ENCODE measurements around the gene CHST9.

The CHST9 gene

GRCh38 chr18:26926066-26926675 lies 258.9 kb downstream of the CHST9 start:
- no peak for DNase-seq

- no peak for DNase-seq
Measured at GRCh38 chr18:26925313-26925712, 259.8 kb downstream of the CHST9 start.

DNA sequence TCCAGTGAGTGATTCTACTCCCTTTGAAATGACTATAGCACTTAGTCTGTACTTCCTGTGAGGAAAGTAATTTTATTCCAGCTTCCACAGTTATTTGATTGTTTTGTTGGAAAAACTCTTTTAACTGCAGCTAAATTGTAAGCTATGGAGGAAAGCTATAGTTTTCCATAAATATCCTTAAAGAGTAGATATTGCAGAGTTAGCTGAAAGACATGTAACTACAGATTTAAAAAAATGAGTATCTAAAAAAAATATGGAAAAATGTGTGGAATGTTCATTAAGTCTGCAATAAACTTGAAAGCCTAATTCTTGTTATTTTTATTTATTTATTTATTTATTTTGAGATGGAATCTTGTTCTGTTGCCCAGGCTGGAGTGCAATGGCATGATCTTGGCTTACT lies 262.8 kb downstream of the CHST9 start:
- DNase-seq, result no peak

DNA sequence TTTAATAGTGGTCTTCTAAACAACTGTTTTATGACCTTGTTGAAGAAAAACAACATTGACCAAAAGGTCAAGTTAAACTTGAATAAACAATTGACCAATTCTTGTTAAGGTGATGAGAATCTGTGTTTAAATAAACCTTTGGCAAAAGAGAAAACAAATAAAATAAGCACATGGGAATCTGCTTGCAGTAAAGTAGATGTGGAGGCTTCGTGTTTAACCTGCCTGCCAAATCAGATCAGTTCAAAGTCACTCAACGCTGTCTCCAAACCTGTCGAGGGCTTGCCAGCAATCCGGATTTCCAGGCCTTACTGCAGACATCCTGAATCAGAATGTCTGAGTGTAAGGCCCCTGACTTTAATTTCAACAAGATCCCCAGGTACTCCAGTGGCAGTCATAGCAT lies 264.5 kb downstream of the CHST9 start:
- no peak for DNase-seq

DNA sequence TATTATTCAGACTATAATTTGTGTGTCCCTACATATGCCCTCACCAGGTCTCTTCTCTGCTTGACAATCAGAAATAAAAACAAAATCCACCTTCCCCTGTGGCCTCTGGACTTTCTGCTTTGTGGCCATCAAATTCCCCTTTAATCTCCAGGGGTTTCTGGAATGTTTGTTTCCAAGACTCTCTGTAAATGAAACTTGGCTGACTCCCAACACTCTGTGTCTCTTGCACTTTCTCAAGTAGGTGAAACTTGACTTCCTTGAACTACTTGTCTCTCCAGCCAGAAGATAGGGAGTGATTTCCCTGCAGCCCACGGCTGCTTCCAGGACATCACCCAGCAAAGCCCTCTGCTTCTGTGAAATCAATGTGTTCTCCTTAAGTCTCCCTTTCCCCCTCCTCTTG lies 265.5 kb downstream of the CHST9 start:
- DNase-seq, result no peak

- DNase-seq, result no peak
Measured at GRCh38 chr18:26919201-26919600, 265.9 kb downstream of the CHST9 start.

DNA sequence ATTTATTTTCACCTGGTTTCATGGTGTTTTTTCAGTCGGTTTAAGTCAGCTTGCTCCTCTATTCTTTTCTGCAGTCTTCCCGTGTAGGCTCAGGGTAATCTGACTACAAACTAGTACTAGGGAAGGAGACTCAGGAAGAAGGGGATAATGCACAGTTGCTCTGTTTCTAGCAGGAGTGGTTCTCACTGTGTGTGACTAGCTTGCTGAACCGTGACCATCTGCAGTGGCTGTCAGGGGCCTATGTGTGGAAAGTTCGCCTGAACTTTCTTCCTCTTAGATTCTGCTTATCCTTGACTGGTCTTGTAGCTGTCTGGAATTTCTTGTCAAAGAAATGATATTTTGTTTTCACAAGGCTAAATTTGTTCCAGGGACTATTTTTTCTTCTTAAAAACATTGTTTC lies 273.3 kb downstream of the CHST9 start:
- DNase-seq, result no peak

GRCh38 chr18:26909599-26910290 lies 275.4 kb downstream of the CHST9 start:
- no peak for DNase-seq

DNA sequence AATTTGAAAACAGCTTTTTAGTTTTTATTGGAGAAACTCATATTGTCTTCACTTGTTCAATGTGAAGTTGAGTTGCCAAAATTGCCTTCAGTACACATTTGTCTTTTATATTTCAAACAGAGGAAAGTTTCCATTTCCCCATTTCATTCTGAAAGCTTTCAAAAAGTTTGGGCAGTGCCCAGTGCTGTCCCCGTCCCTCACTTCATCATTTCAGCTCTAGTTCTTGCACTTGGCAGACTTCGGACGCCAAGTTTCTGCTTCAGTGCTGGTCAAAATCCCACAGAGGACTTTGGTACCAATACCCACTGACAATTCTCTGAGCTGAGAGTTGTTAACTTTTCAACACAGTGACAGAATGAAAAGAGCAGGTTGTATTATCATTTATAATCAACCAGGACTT lies 276.2 kb downstream of the CHST9 start:
- no peak for DNase-seq

- DNase-seq, result no peak
Measured at GRCh38 chr18:26902291-26902690, 282.8 kb downstream of the CHST9 start.

DNA sequence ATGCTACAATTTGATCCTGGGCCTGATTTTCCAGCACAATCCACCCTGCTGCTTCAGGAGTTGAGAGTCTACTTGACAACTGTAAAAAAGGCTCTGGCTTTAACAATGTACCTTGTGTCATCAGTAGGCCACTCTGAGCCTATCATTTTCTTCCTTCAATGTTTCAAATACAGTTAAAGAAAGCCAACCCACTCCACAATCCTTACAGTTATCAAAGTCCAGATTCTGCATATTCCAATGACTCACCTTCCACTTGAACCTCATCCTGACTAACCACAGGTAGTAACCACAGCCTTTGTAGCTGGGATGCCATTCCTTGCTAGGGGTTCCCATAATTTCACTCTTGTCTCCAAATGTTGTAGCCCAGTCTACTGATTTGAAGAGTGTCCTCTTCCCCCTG lies 284.1 kb downstream of the CHST9 start:
- DNase-seq, result no peak

GRCh38 chr18:26894426-26894825 lies 290.7 kb downstream of the CHST9 start:
- DNase-seq, result no peak

GRCh38 chr18:26893996-26894395 lies 291.1 kb downstream of the CHST9 start:
- no peak for DNase-seq

GRCh38 chr18:26888259-26888658 lies 296.8 kb downstream of the CHST9 start:
- no peak for DNase-seq

DNA sequence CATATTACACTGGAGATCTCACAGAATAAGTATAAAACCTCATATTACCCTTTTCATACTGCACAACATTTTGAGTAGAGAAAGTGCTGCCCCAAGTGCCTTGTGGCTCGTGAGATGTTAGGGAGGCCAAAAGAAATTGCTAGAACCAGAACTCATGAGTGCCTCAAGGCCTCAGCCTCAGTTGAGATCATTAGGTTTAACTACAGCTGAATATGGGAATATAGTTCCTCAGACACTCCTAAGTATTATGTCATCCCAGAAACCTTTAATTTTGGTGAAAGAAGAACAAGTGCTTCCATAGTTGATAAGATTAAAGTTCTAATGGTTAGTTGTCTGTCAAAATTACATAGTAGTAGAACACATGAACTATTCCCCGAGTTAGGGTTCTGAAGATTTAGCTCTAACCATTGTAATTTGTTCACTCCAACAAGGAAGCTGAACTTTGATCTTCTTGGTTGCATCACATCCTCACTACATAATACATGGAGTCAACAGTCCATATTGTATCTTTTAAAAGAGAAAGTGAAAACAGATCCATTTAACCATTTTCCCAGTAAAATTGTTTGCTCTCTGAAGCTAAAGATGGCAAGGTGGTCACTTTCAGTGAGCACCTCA lies 310.0 kb downstream of the CHST9 start:
- no peak for DNase-seq

DNA sequence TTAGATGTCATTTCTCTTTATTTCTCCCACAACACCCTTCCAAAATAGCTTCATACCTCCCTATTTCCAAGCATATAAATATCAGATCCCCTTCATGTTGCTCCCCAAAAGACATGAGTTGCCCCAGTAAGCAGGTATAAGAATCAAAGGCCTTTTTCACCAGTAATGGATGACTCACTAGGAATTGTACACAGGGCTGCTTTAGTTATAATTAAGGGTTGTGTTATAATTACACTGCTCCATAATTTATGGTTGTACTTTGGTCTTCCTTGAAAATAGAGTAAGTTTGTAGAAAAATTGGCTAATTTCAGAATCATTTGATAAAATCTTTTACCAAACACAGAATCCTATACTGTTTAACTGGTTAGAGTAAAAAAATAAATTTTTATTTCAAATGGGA lies 310.8 kb downstream of the CHST9 start:
- DNase-seq, result no peak

DNA sequence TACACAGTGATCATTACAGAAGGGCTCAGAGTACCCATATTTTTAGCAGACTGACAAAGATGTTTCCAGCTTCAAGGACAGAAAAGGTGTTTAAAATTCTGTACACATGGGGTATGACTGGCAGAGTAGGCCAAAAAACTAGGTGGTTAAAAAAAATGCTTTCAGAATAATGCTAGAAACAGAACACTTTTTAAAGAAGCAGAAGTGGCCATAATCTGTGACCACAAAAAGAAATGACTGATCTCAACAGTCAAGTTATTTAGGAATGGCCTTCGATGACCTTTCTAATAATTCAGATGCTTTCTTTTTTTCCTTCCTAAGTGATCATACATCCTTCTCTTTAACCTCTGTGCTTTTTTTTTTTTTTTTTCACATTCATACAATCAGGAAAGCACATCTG lies 315.5 kb downstream of the CHST9 start:
- DNase-seq, result no peak

DNA sequence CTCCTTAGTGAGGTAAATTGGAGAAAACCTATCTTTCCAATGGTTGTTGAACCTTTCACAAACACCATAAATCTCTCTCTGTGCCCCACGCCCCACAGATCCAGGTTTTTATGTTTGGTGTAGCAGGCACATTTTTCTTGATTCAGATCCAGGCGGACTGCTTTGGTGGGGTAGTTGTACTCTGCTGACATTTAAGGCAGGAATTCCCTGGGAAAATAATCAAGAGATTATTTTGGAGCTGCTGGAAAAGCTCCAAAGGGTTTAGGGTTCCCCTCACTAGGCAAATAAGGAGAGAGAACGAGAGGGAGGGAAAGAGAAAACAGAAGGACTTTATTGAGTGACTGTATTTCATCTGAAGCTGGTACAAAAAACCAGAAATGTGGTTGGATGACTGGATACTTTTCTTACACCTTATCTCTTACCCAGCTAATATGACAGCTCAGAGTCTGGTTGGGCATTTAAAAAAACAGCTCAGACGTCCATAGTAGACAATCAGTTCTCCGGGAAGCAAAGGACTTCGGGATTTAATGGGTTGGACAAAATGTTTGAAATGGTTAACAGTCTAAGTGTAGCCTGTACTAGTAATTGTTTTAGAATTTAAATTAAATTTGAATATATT lies 316.0 kb downstream of the CHST9 start:
- DNase-seq, result peak; percentile 91

DNA sequence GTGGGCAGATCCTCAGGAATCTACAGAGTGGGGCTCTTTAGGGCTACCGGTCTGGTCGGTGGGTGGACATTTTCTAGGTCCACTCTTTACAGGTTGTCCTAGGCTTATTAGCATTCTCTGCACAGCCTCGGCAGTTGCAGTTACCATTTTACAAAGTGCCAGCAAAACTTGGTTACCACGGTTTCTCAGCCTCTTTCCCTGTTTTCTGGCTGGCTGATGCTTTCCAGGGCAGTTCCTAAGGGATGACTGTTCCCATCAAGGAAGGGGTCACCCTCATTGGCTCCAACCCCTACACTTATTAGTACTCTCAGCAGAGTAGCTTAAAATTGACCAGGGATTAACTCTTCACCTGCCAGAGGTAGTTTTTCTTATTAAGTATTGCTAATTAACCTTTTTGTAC lies 317.6 kb downstream of the CHST9 start:
- no peak for DNase-seq

DNA sequence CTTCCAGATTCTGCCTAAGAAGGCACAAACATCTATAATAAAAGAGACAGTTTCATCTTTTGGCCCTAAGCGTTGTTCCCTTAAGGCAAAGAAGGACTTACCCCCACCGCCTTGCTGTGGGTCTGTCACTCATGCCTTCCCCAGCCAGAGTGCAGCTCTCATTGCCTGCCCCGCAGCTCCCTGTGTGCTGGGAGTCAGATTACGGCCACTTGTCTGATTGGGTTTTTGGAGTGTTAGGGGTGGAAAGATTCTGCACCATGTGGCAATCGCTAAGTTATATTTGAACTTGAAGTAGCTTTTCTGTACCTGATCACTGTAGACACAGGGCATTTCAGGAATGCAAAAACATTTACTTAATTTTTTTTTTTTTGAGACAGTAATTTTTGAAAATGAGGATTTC lies 319.6 kb downstream of the CHST9 start, which contains the start of gene AQP4:
Gene AQP4, minus strand, starts transcription at position 151 of the 400 bp plus-strand sequence. Its CDS starts 18 bp downstream, at position 133.
- no peak for DNase-seq

- DNase-seq, result no peak
Measured at GRCh38 chr18:26864658-26865057, 320.4 kb downstream of the CHST9 start.

GRCh38 chr18:26863921-26864497 lies 321.1 kb downstream of the CHST9 start:
- no peak for DNase-seq

GRCh38 chr18:26863122-26863879 lies 321.8 kb downstream of the CHST9 start:
- peak; percentile 21 for DNase-seq
